HepG2 (cell line): ENCODE measurements around the gene HCN4. TPM values are rescaled to one million over a fixed set of nuclear protein-coding genes. Genes with fewer than 3 reads are reported as not detected.

ENCODE experiments used
- ASH2L ChIP-seq: fragments of 300-600, 200-600 bp; sonication (generic); IDR thresholded peaks from 2 replicates; pipeline ENCODE4 v1.7.0; 2017; ENCODE audit warnings: low read depth, mild to moderate bottlenecking, moderate library complexity, mixed read lengths, low read length; ENCODE audit not compliant: insufficient read length
- FOSL1 ChIP-seq: sonication (generic); formaldehyde crosslinking; IDR thresholded peaks from 2 replicates; pipeline ENCODE4 v1.9.0; 2021; ENCODE audit warnings: missing genetic modification reagents, borderline replicate concordance
- FOXM1 ChIP-seq: sonication (generic); formaldehyde crosslinking; IDR thresholded peaks from 2 replicates; pipeline ENCODE4 v1.5.0; 2020; ENCODE audit warnings: missing genetic modification reagents
- KLF16 ChIP-seq, 2 experiments: sonication (generic) in 1 of 2; formaldehyde crosslinking in 1 of 2; IDR thresholded peaks; 2 replicates each; pipeline versions ENCODE4 v1.6.1 to v1.8.0; 2016 to 2023; ENCODE audit warnings: missing genetic modification reagents in 2 of 2, missing compliant biosample characterization in 1 of 2
- NFE2L2 ChIP-seq: fragments of 150-350 bp; IDR thresholded peaks from 2 replicates; pipeline ENCODE4 v1.6.1; 2014; ENCODE audit warnings: low read length
- NR2F6 ChIP-seq, 2 experiments: IDR thresholded peaks; 2 replicates each; pipeline ENCODE4 v1.6.1; 2016; ENCODE audit warnings: antibody characterized with exemption in 1 of 2, mild to moderate bottlenecking in 1 of 2
- RFXAP ChIP-seq: sonication (generic); formaldehyde crosslinking; IDR thresholded peaks from 2 replicates; pipeline ENCODE4 v1.4.0; 2020; ENCODE audit warnings: missing genetic modification reagents, borderline replicate concordance
- SMAD1 ChIP-seq: sonication (generic); formaldehyde crosslinking; IDR thresholded peaks from 2 replicates; pipeline ENCODE4 v1.4.0; 2020; ENCODE audit warnings: missing genetic modification reagents, low read depth, mild to moderate bottlenecking, borderline replicate concordance
- ZNF496 ChIP-seq: sonication (generic); formaldehyde crosslinking; IDR thresholded peaks from 2 replicates; pipeline ENCODE4 v1.8.1; 2023; ENCODE audit warnings: mild to moderate bottlenecking, moderate library complexity, missing genetic modification reagents; ENCODE audit not compliant: insufficient replicate concordance
- polyA plus RNA-seq, 8 experiments: library from polyadenylated mRNA; depleted of rRNA in 3 of 8; stranded (reverse) in 7 of 8; unstranded in 1 of 8; fragments of >200 nt; fragmentation: Illumina TruSeq in 4 of 8; extraction: Trizol in 4 of 8; gene quantifications; 2 replicates each; pipeline versions ENCODE4 v1.2.1 to v1.2.3, GENCODE V29; 2011 to 2016; ENCODE audit warnings: low read depth in 4 of 8, missing spikeins in 1 of 8, mixed read lengths in 1 of 8; ENCODE audit not compliant: insufficient read depth in 1 of 8
- total RNA-seq, 5 experiments: library from RNA; depleted of rRNA; stranded (reverse); fragments of >200 nt; fragmentation: Illumina TruSeq; extraction: Trizol; gene quantifications; 2 replicates each; pipeline ENCODE4 v1.2.3, GENCODE V29; 2016; ENCODE audit warnings: low read depth in 1 of 5
- TF ChIP-seq, protein P1 (sequence below), 2 experiments: sonication (generic) in 1 of 2; formaldehyde crosslinking in 1 of 2; IDR thresholded peaks; 2 replicates each; pipeline versions ENCODE4 v1.4.0 to v1.6.1; 2016 to 2020; ENCODE audit warnings: borderline replicate concordance in 1 of 2, low read depth in 1 of 2, mild to moderate bottlenecking in 1 of 2, missing genetic modification reagents in 1 of 2
- TF ChIP-seq, protein P2 (sequence below): sonication (generic); formaldehyde crosslinking; conservative IDR thresholded peaks from 2 replicates; pipeline ENCODE4 v1.4.0; 2020; ENCODE audit warnings: missing genetic modification reagents
- TF ChIP-seq, protein P3 (sequence below): sonication (generic); formaldehyde crosslinking; IDR thresholded peaks from 2 replicates; pipeline ENCODE4 v1.9.0; 2021; ENCODE audit warnings: missing genetic modification reagents, borderline replicate concordance
- TF ChIP-seq, protein P4 (sequence below): sonication (generic); formaldehyde crosslinking; IDR thresholded peaks from 2 replicates; pipeline ENCODE4 v1.8.1; 2023; ENCODE audit warnings: missing genetic modification reagents, mild to moderate bottlenecking, borderline replicate concordance
- TF ChIP-seq, protein P5 (sequence below): sonication (generic); formaldehyde crosslinking; IDR thresholded peaks from 2 replicates; pipeline ENCODE4 v1.8.0; 2022; ENCODE audit warnings: missing genetic modification reagents, mild to moderate bottlenecking, borderline replicate concordance

Gene HCN4
- total and polyA plus RNA-seq, 2 of the 13 experiments (the other 11 are each of a cell fraction or from before 2014, with no cell fraction given) = not detected

DNA sequence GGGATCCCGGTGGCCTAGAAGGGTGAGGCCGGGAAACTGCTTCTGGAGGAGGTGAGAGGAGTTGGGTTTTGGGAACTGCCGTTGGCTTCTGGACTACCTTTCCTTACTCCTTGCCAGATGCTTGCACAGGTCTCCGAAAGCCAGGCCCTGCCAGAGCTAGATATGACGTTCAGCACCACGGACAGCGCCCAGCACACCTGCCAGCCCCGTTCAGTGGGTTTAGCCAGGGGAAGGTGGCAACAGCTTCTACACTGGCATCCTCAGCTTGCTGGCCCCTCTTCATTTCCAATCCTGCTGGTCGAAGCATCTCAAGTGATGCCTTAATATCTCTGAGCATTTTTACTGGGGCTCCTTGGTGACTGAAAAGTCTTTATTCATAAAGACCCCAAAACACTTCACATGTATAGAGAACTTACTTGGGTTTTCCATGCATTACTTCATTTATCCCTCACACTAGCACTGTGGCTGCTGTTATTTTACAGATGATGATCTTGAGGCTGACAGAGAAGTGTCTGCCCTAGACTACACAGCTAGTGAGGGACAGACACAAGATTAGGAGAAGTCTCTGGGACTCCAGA lies 21.9 kb downstream of the HCN4 start (continued):
- TF ChIP-seq, protein P1, sequence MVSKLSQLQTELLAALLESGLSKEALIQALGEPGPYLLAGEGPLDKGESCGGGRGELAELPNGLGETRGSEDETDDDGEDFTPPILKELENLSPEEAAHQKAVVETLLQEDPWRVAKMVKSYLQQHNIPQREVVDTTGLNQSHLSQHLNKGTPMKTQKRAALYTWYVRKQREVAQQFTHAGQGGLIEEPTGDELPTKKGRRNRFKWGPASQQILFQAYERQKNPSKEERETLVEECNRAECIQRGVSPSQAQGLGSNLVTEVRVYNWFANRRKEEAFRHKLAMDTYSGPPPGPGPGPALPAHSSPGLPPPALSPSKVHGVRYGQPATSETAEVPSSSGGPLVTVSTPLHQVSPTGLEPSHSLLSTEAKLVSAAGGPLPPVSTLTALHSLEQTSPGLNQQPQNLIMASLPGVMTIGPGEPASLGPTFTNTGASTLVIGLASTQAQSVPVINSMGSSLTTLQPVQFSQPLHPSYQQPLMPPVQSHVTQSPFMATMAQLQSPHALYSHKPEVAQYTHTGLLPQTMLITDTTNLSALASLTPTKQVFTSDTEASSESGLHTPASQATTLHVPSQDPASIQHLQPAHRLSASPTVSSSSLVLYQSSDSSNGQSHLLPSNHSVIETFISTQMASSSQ (IDR thresholded peaks at IDR 0.05; ENCODE audit: low read depth) = no peak
- TF ChIP-seq, protein P1 (CRISPR knock-in tag; IDR thresholded peaks at IDR 0.05; ENCODE audit: borderline replicate concordance) = no peak
- TF ChIP-seq ASH2L (no peak), FOSL1 (no peak), NR2F6 (IDR thresholded peaks at IDR 0.05) (no peak), NR2F6 (CRISPR knock-in tag; IDR thresholded peaks at IDR 0.05) (no peak), NFE2L2 (no peak), FOXM1 (CRISPR knock-in tag) (peak; percentile 56; the same call in 1 of the 2 replicates), RFXAP (CRISPR knock-in tag) (no peak), KLF16 (CRISPR knock-in tag; IDR thresholded peaks at IDR 0.05) (peak in 1 of 2 experiments; percentile 93; a peak in 2 of 4 replicates), ZNF496 (no peak), SMAD1 (no peak)
- TF ChIP-seq, protein P2, sequence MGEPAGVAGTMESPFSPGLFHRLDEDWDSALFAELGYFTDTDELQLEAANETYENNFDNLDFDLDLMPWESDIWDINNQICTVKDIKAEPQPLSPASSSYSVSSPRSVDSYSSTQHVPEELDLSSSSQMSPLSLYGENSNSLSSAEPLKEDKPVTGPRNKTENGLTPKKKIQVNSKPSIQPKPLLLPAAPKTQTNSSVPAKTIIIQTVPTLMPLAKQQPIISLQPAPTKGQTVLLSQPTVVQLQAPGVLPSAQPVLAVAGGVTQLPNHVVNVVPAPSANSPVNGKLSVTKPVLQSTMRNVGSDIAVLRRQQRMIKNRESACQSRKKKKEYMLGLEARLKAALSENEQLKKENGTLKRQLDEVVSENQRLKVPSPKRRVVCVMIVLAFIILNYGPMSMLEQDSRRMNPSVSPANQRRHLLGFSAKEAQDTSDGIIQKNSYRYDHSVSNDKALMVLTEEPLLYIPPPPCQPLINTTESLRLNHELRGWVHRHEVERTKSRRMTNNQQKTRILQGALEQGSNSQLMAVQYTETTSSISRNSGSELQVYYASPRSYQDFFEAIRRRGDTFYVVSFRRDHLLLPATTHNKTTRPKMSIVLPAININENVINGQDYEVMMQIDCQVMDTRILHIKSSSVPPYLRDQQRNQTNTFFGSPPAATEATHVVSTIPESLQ (CRISPR knock-in tag) = peak; percentile 86; the same call in 1 of the 2 replicates
- TF ChIP-seq, protein P3, sequence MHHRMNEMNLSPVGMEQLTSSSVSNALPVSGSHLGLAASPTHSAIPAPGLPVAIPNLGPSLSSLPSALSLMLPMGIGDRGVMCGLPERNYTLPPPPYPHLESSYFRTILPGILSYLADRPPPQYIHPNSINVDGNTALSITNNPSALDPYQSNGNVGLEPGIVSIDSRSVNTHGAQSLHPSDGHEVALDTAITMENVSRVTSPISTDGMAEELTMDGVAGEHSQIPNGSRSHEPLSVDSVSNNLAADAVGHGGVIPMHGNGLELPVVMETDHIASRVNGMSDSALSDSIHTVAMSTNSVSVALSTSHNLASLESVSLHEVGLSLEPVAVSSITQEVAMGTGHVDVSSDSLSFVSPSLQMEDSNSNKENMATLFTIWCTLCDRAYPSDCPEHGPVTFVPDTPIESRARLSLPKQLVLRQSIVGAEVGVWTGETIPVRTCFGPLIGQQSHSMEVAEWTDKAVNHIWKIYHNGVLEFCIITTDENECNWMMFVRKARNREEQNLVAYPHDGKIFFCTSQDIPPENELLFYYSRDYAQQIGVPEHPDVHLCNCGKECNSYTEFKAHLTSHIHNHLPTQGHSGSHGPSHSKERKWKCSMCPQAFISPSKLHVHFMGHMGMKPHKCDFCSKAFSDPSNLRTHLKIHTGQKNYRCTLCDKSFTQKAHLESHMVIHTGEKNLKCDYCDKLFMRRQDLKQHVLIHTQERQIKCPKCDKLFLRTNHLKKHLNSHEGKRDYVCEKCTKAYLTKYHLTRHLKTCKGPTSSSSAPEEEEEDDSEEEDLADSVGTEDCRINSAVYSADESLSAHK (CRISPR knock-in tag) = no peak
- TF ChIP-seq, protein P4, sequence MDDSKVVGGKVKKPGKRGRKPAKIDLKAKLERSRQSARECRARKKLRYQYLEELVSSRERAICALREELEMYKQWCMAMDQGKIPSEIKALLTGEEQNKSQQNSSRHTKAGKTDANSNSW (CRISPR knock-in tag) = no peak
- TF ChIP-seq, protein P5, sequence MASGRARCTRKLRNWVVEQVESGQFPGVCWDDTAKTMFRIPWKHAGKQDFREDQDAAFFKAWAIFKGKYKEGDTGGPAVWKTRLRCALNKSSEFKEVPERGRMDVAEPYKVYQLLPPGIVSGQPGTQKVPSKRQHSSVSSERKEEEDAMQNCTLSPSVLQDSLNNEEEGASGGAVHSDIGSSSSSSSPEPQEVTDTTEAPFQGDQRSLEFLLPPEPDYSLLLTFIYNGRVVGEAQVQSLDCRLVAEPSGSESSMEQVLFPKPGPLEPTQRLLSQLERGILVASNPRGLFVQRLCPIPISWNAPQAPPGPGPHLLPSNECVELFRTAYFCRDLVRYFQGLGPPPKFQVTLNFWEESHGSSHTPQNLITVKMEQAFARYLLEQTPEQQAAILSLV = no peak
